SK-N-SH (cell line): ENCODE measurements around the gene ZNF23.

ENCODE experiments used
- CTCF ChIP-seq: fragments of 200-600 bp; sonication (generic); IDR thresholded peaks from 2 replicates; pipeline ENCODE4 v1.6.1; 2017; ENCODE audit warnings: antibody characterized with exemption, mild to moderate bottlenecking, moderate library complexity
- ELF1 ChIP-seq: IDR thresholded peaks from 2 replicates; pipeline ENCODE4 v1.4.0; 2012
- GABPA ChIP-seq: IDR thresholded peaks from 2 replicates; pipeline ENCODE4 v1.4.0; 2012; ENCODE audit warnings: low read depth, mild to moderate bottlenecking
- GATA2 ChIP-seq: sonication (generic); formaldehyde crosslinking; IDR thresholded peaks from 2 replicates; pipeline ENCODE4 v1.5.0; 2020; ENCODE audit warnings: mild to moderate bottlenecking, missing genetic modification reagents
- JUND ChIP-seq: IDR thresholded peaks from 2 replicates; pipeline ENCODE4 v1.4.0; 2012
- REST ChIP-seq: IDR thresholded peaks from 2 replicates; pipeline ENCODE4 v1.6.1; 2012; ENCODE audit warnings: mild to moderate bottlenecking, low read depth, low read length, moderate library complexity

- TF ChIP-seq CTCF (no peak), GATA2 (CRISPR knock-in tag) (no peak), REST (no peak), ELF1 (no peak), JUND (no peak), GABPA (no peak)
Observed at GRCh38 chr16:71473891-71474290, 11.8 kb upstream of the ZNF23 start.
